DMS153 (cell line): Measurements from ENCODE around the gene SYT15B.
"Not testable (repeated sequence)": the region's sequence is repeated elsewhere in the genome, so short reads cannot be mapped to it uniquely, and the experiment has no call there.

Experiments
- DNase-seq: peaks from one replicate; lab custom pipeline; 2025; lab: John Stamatoyannopoulos, UW

SYT15B gene

DNA sequence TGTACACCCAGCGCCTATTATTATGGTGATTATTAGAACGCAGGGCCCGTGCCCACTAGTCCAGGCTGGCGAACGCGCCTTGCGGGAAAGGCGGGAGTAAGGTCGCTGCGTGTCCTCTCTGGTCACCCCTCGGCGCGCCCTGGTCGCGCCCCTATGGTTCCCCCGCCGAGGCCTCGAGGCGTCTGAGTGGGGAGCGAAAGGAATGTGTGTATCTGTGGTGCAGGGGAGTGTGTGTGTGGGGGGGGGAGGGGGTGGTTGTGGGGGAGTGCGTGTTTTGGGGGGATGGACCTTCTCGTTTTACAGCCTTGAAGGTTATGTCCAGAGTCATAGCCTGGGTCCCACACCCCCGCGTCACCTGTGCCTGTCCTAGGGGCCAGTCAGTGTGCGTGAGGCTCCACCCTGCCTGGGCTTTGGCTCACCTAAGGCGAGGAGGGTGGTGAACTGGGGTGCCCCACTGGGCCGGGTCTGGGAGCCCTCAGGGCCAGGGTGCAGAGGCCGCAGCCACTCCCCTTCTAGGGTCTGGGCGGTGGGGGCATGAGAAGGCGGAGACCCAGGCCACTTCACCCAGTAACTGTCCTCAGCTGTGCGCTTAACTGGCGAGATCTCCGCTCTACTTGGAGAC, at the start of gene SYT15B:
Gene SYT15B (minus strand): TSS at position 39 of the 622 bp plus-strand sequence. CDS start 952 bp downstream, outside the sequence.
- not testable (repeated sequence) for DNase-seq

DNA sequence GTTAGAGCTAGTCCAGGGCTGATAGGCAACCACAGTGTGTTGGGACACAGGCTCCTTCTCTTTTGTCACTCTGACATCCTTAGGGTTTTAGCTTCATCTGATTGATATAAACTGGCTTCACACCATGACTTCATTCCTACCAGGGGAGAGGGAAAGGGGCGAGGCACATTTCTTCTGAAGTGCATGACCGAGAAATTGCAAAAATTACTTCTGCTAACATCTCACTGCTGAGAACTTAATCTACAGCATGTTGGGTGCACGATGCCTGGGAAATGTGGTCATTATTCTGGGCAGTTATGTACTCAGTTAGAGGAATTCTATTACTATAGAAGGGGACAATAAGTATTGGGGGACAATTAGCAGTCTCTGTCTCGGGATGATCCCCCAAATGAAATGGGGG, 16.2 kb upstream of the SYT15B start:
- not testable (repeated sequence) for DNase-seq

DNA sequence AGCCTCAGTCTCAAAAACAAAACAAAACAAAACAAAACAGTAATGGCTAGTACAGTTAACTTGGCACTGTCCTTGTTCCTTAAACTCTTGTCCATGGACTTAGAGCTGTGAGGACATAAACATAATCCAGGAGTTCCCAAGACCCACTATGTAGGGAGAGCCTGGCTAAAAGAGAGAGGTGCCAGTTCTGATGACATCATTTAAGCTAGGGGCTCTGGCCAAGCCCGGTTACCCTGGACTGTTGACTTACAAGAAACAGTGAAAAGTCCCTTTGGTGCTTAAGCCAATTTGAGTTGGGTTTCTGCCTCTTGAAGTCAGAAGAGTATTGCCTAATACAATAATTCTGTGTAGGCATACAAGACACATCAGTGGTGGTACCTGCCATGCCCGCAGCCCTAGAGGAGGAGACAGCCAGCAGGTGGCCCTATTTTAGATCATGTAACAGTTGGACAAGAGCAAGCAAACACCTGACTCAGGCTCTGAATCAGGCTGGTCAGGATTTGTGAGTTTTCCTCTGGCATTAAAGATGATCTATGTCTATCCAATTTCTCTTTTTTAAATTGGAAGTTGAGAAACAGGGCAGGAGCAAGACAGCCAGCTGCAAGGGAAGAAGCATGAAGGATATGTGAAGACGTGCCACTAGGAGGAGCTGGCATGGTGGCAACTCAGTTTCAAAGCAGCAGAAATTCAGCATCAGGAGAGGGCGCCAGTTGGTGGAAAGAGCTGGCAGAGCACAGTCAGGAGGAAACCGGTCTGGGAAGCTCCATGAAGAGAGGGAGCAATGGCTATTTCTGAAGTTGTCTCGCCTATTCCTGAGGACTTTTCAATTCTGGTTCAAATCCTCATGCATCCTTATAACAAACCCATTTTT, 12.2 kb upstream of the SYT15B start:
- peak; percentile 14 for DNase-seq

DNA sequence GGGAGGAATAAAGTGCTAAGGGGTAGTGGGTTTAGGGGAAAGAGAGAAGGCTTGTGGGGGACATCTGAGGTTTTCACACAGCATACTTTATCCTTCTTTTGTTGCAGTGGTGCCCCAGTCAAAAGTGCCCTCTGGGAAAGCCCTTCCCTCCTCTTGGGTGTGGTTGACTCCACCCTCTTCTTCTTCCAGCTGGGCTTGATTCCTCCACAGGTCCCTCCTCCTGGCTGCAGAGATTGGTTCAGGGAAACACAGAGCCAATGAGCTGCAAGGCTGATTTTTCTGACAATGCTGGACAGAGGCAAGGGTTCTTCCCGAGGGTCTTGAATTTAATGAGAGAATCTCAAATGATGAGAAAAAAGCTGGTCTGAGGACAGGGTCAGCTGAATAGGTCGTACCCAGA, 7.4 kb upstream of the SYT15B start:
- DNase-seq, result not testable (repeated sequence)

DNA sequence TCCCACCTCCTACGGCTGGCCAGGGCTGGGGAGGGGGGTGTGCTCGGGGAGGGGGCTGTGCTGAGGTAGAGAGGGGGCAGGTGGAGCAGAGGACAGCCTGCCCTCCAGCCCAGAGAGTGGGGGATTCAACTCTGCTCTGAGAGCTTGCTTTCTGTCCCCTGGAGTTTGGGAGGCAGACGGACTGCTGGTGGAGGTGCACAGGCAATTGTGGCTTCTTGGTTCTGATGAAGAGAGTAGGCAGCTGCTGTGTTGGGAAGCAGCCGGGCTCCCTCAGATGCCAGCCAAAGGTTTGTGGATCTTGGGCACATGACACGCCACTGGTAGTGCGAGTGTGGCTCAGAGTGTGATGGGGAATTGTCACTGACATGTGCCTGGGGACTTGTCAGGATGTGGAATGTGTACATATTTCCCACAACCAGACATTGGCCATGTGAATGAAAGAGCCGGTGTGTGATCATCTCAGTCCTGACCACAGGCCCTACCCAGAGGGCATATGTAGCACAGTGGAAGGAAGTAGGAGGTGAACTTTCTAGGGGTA, 5.3 kb upstream of the SYT15B start:
- DNase-seq, result not testable (repeated sequence)

DNA sequence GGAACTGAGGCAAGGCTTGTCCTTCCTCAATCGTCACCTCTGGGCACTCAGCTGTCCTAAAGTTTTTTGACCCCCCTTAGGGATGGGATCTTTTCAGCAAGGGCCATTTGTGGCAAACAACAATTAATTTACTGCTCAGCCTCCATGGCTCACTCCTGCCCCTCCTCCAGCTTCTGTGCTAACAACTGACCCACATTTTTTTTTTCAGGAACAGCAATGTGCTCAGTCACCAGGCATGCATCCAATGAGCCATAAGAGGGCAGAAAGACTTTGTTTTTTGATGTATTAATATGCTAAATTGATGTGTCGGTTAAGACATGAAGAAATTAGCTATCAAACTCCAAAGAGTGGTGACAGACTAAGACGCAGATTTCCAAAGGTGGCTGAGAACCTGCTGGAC, 4.7 kb upstream of the SYT15B start:
- DNase-seq, result not testable (repeated sequence)

DNA sequence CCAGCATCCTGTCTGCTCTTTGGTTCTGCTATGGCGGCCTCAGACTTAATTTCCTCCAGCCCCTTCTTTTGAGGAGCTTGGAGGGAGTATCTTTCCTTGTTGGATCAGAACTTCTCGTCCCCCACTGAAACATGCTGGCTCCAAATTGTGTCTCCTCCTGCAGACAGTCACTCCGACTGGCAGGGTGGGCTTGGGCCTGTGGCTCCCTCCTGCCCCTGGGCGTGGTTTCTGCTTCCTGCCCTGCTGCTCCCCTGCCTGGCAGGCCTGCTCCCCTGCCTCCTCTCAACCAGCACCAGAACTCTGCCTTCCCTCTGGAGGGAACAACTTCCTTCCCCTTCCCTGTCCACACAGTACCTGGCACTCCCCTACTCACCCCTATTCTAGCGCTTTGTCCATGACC, 3.8 kb upstream of the SYT15B start:
- DNase-seq, result not testable (repeated sequence)

DNA sequence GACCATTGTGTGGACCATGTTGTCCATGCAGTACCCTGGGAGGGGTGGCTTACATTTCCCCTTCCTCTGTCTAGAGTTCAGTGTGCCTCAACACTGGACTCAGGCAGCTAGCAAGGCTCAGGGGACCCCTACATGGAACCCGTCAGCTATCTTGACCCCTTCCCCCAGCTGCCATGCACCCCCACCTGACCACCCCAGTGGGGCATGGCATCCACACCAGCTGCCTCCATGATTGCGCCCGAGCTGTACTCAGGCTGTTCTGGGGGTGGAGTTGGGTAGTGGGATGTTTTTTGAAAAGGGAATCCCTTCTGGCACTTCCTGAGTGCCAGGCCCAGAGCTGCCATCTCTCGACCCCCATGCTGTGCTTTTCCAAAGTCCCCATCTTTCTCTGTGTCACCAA, 1.8 kb upstream of the SYT15B start:
- DNase-seq, result not testable (repeated sequence)

DNA sequence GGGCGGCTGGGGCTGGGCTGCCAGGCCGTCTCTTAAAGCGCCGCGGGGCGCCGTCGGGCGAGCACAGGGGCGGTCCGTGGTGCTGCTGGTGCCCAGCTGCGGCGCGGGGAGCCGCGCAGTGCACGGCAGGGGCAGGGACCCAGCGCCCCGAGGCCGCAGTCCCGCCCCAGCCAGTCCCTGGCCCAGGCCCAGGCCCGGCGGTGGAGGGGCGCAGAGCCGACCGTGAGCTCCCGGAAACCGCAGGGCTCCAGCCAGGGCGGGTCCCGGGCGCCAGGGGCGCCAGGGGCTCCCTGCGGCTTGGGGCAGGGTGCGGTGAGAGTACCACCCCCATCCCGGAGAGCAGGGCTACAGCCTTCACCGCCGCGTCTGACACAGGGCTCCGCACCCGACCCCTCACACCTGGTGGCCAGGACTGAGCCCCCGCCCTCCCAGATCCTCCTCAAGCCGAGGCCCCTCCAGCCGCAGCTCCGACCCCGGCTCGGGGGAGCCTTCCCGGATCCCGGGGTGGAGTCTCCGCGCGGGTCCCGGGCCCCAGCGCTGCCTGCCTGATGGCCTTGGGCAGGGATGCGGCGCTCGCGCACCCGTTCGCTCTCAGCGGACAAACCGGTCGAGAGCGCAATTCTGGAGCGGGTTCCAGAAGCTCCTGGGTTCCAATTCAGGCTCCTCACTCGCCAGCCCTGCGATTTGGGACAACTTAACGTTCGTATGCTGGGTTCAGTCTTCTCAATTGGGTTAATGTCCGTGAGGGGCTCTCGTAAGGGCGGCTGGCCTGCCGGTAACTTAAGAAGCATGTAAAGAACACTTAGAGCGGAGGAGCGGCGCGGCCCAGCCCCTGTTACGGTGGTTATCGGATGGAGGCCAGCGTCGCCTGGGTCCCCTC, 478 bp downstream of the SYT15B start:
- not testable (repeated sequence) for DNase-seq

DNA sequence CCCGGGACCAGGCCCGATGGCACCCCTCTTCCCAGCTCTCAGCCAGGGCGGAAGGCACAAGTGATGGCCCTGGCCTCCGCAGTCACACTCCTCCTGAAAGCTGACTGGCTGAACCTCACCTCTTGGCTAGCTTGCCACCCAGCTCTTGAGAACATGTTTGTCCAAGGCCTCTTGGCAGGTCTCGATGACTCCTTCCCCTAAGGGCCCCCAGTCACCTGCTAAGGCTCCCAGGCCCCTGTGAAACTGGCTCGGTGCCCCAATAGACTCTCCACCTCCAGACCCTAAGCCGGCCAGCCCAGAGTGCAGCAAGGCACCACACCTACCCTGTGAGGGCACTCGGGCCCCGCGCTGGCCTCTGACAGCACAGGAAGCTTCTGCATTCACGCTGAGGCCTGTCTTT, 4.5 kb downstream of the SYT15B start:
- not testable (repeated sequence) for DNase-seq

DNA sequence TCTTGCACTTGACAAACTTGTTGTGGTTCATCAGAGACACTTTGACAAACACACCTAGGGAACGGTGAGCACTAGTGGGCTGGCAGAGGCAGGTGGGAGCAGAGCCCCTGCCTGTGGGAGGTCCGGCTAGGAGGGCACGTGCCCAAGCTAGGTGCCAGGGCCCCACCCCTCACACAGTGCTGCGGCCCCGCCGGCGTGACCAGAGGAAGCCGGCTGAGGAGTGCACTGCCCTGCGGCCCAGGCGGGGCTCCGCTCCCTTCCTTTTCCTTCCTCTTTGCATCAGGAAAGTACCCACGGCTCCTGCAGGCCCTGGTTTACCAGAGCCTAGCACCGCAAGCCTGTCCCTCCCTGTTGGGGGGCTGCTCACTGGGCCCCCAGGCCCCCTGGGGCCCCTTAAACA, 7.2 kb downstream of the SYT15B start:
- DNase-seq, result not testable (repeated sequence)

DNA sequence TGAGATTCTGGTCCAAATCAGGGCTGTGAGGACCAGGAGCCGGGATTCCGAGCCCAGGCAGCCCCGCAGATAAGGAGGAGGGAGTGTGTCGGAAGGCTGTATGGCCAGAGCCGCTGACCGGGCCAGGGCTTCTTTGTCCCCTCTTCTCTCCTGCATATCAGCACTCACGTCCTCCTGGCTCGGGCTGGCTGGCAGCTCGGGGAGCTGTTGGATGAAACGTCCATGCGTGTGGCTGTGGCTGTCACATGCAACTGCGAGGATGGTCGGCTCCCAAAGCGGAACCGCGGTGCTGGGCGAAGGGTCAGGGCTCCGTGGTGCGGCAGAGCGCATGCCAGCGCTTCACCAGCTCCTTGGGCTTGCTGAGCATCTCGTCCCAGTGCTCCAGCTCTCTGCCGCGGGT, 9.5 kb downstream of the SYT15B start:
- not testable (repeated sequence) for DNase-seq

DNA sequence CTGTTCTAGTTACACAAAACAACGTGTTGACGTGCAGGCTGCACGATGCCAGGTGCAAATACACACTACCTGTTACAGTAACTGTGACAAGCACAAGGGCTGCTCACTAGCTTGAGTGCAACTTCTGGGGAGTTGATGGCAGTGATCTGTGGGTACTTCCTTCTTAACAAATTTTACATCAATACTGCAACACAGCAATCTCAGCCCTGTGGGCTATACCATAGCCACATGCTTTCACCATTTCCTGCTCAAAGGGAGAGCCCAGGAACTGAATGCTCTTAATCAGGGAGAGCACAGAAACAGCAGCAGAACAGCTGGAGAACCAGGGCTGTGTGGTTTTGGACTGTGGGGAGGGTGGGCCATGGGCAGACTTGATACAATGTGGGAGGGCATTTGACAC, 10.2 kb downstream of the SYT15B start:
- not testable (repeated sequence) for DNase-seq

DNA sequence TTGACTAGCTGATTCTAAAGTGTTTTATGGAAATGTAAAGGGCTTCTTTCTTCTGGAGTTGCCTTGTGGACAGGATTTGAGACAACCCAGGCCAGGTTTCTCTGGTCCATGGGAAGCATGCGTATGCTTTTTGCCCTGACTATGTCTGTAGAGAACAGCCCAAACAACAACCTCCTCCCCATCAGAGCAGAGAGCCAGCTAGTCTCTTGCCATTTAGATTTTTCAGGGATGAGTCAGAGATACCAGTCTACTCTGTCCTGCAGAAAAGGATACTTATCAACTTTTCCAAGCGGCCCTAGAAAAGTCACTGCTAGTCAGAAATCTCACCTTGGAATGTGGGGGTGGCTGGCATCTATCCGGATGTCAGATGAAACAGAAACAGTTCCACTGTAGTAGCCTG, 11.6 kb downstream of the SYT15B start:
- DNase-seq, result not testable (repeated sequence)

DNA sequence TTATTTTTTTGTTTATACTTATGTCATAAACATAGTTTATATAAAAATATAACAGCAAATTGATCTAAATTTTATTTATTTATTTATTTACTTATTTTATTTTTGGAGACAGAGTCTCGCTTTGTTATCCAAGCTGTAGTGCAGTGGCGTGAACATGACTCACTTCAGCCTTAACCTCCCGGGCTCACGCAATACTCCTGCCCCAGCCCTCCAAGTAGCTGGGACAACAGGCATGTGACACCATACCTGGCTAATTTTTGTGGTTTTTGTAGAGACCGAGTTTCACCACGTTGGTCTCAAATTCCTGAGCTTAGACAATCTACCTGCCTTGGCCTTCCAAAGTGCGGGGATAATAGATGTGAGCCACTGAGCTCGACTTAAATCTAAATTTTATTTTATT, 13.0 kb downstream of the SYT15B start:
- not testable (repeated sequence) for DNase-seq

DNA sequence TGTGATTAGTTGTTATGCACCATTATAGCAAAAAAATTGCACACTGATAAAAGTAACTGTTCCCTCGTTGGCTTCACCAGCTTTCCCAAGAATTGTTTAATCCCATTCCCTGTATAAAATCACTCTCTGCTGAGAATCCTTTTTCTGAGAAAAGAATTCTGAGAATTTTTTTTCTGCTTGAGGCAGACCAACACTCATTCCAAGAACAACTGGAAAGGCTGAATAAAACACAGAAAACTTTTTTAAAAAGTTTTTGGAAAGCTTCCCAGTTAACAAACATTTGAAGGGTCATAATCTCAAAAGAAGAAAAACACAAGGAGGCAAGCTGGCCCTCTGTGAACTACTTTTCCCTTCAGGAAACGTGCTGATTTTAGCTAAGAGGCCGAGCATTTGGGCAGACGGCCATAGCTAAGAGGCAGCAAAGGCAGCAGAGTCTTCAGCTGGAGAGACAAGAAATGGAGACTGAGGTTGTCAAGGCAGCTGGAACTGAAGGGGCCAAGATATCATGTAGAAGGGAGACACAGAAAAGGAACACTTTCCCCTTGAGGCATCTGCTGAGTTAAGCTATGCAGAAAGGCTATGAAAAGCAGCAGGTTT, 16.5 kb downstream of the SYT15B start:
- DNase-seq, result not testable (repeated sequence)

DNA sequence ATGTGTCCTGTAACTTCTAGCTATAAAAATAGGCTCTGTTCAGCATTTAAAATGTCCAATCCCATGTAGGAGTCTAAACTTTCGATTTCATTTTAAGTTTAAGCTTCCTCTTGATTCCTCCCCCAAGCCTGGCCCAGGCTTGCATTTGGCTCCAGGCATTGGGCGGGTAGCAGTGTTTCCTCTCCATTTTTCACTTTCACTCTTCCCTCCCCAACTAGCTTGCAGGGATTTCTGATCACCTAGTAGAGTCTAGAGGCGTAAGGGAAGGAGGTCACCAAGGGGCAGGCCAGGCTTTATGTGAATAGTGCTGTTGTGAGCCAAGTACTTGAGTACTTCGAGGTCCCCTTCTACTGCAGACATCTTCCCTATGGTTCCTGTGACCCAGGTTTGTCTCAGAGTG, 18.5 kb downstream of the SYT15B start:
- DNase-seq, result not testable (repeated sequence)

DNA sequence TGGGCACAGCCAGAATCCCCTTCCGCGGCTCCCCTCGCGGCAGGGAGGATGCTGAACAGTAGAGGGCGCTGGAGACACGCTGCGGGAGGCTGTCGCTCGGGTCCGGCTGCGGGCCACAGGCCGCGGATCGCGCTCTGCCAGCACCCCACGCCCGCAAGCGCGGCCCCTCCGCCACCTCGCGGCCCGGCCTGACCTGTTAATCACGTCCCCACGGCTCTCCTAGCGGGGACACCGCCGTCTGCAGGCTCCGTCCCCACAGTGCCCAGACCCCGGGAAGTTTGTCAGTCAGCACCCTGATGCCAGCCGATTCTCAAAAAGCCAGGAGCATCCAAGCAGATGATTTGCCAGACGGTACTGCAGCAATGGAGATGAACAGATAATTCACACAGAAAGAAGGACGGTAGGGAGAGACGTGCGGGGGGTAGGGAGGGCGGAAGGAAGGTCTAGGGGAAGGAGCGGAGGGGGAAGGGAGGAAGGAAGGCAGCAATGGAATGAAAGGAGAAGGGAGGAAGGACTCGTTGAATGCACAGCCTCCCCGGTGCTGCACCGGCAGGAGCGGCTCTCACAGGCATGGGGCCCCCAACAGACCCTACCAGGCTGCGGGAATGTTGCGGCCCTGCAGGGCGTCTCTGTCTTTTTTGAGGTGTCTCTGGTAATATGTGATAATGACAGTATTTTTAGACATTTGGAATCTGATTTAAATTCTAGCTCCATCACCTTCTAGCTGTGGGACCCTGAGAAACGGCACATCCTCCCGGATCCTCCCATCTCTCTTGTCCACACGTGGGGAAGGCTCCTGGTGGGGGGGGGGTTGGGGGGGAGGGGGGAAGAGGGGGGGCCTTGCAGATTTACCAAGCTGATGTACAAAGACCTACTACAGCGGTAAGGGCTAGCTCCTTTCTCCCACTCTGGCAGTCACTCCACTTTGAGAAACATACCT, 19.5 kb downstream of the SYT15B start:
- not testable (repeated sequence) for DNase-seq

DNA sequence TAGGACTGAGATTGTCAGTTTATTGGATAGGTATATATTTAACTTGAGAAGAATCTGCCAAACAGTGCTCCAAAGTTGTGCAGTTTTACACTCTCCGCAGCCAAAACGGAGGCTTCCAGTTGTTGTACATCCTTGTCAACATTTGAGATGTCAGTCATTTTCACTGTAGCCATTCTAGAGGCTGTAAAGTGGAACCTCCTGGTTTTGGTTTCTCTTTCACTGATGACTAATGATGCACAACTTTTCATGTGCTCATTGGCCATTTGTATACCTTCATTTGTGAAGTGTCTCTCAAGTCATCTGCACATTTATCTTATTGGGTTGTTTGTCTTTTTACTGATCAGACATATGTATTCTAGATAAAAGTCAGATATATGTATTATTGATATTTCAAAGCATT, 22.5 kb downstream of the SYT15B start:
- DNase-seq, result not testable (repeated sequence)

DNA sequence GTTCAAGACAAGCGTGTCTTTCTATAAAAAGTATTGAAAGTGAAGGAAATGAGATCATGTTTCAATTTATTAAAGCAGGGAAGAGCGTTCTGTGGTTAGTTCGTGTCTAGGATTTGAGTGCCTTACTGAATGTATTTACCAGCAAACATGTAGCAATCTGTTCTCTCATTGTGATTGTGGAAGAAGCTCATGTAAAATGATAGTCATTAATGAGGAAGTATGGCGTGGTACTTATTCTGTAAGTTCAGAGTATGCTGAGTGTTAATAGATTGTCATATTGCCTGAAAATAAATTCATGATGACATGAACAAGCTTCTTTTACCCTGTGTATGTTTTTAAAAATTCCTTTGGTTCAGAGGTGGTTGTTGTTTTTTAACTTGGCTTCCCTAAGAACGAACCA, 32.5 kb downstream of the SYT15B start:
- not testable (repeated sequence) for DNase-seq
